ENCODE measurements around the gene CDK14.

The CDK14 gene

GRCh38 chr7:90708841-90709317, 112.8 kb downstream of the CDK14 start:
- Histone ChIP-seq H3K4me3 (ENCODE audit: low read depth in 1 of 5, low read length in 5 of 5) (no peak overlapping the region), H3K4me1 (ENCODE audit: control insufficient read depth in 5 of 5, insufficient read depth in 5 of 5, low read length in 5 of 5) (peaks cover 0 to 21% (median 14%) of the 10 kb centered on the region in 5 donors), H3K27ac (ENCODE audit: low read depth, low read length) (no peak overlapping the region), H3K27me3 (ENCODE audit: control insufficient read depth in 5 of 5, insufficient read depth in 4 of 5, low read length in 5 of 5) (no peaks in the 10 kb centered on the region), H3K36me3 (ENCODE audit: control insufficient read depth in 5 of 5, insufficient read depth in 5 of 5, low read length in 5 of 5) (no peaks in the 10 kb centered on the region), H3K9ac (ENCODE audit: low read length in 5 of 5) (no peak overlapping the region), H3K9me3 (ENCODE audit: control insufficient read depth in 5 of 5, low read length in 5 of 5) (no peaks in the 10 kb centered on the region)

- H3K4me1 ChIP-seq (ENCODE audit: control insufficient read depth in 5 of 5, insufficient read depth in 5 of 5, low read length in 5 of 5) = peaks cover 0 to 21% (median 14%) of the 10 kb centered on the region in 5 donors
- H3K36me3 ChIP-seq (ENCODE audit: control insufficient read depth in 5 of 5, insufficient read depth in 5 of 5, low read length in 5 of 5) = no peaks in the 10 kb centered on the region
Observed at GRCh38 chr7:90709501-90710465, 113.7 kb downstream of the CDK14 start.

GRCh38 chr7:90710466-90710850, 114.3 kb downstream of the CDK14 start:
- Histone ChIP-seq H3K9me3 (ENCODE audit: control insufficient read depth in 5 of 5, low read length in 5 of 5) (no peaks in the 10 kb centered on the region), H3K9ac (ENCODE audit: low read length in 5 of 5) (no peak overlapping the region), H3K27ac (ENCODE audit: low read depth, low read length) (no peak overlapping the region), H3K27me3 (ENCODE audit: control insufficient read depth in 5 of 5, insufficient read depth in 4 of 5, low read length in 5 of 5) (no peaks in the 10 kb centered on the region), H3K36me3 (ENCODE audit: control insufficient read depth in 5 of 5, insufficient read depth in 5 of 5, low read length in 5 of 5) (no peaks in the 10 kb centered on the region), H3K4me1 (ENCODE audit: control insufficient read depth in 5 of 5, insufficient read depth in 5 of 5, low read length in 5 of 5) (peaks cover 0 to 21% (median 14%) of the 10 kb centered on the region in 5 donors), H3K4me3 (ENCODE audit: low read depth in 1 of 5, low read length in 5 of 5) (no peak overlapping the region)

More at GRCh38 chr7:90709501-90710465, 113.7 kb downstream of the CDK14 start:
- Histone ChIP-seq H3K27ac (ENCODE audit: low read depth, low read length) (no peak overlapping the region), H3K4me3 (ENCODE audit: low read depth in 1 of 5, low read length in 5 of 5) (peak overlapping the region in 1 of 5 donors; percentile 43), H3K27me3 (ENCODE audit: control insufficient read depth in 5 of 5, insufficient read depth in 4 of 5, low read length in 5 of 5) (no peaks in the 10 kb centered on the region), H3K9ac (ENCODE audit: low read length in 5 of 5) (no peak overlapping the region), H3K9me3 (ENCODE audit: control insufficient read depth in 5 of 5, low read length in 5 of 5) (no peaks in the 10 kb centered on the region)

- Histone ChIP-seq H3K36me3 (ENCODE audit: control insufficient read depth in 5 of 5, insufficient read depth in 5 of 5, low read length in 5 of 5) (no peaks in the 10 kb centered on the region), H3K9me3 (ENCODE audit: control insufficient read depth in 5 of 5, low read length in 5 of 5) (no peaks in the 10 kb centered on the region), H3K4me1 (ENCODE audit: control insufficient read depth in 5 of 5, insufficient read depth in 5 of 5, low read length in 5 of 5) (peaks cover 0 to 27% (median 14%) of the 10 kb centered on the region in 5 donors), H3K27ac (ENCODE audit: low read depth, low read length) (no peak overlapping the region), H3K9ac (ENCODE audit: low read length in 5 of 5) (no peak overlapping the region), H3K27me3 (ENCODE audit: control insufficient read depth in 5 of 5, insufficient read depth in 4 of 5, low read length in 5 of 5) (no peaks in the 10 kb centered on the region), H3K4me3 (ENCODE audit: low read depth in 1 of 5, low read length in 5 of 5) (no peak overlapping the region)
Observed at GRCh38 chr7:90713628-90714027, 117.5 kb downstream of the CDK14 start.

- Histone ChIP-seq H3K27ac (ENCODE audit: low read depth, low read length) (no peak overlapping the region), H3K9me3 (ENCODE audit: control insufficient read depth in 5 of 5, low read length in 5 of 5) (no peaks in the 10 kb centered on the region), H3K36me3 (ENCODE audit: control insufficient read depth in 5 of 5, insufficient read depth in 5 of 5, low read length in 5 of 5) (no peaks in the 10 kb centered on the region), H3K4me1 (ENCODE audit: control insufficient read depth in 5 of 5, insufficient read depth in 5 of 5, low read length in 5 of 5) (peaks cover 0 to 13% (median 5%) of the 10 kb centered on the region in 5 donors), H3K27me3 (ENCODE audit: control insufficient read depth in 5 of 5, insufficient read depth in 4 of 5, low read length in 5 of 5) (no peaks in the 10 kb centered on the region), H3K9ac (ENCODE audit: low read length in 5 of 5) (no peak overlapping the region), H3K4me3 (ENCODE audit: low read depth in 1 of 5, low read length in 5 of 5) (no peak overlapping the region)
Observed at GRCh38 chr7:90715067-90715466, 118.9 kb downstream of the CDK14 start.

GRCh38 chr7:90717296-90718060, 121.4 kb downstream of the CDK14 start:
- no peaks in the 10 kb centered on the region for H3K9me3 ChIP-seq (ENCODE audit: control insufficient read depth in 5 of 5, low read length in 5 of 5)
- no peak overlapping the region for H3K27ac ChIP-seq (ENCODE audit: low read depth, low read length)
- H3K4me3 ChIP-seq (ENCODE audit: low read depth in 1 of 5, low read length in 5 of 5) = no peak overlapping the region
- H3K27me3 ChIP-seq (ENCODE audit: control insufficient read depth in 5 of 5, insufficient read depth in 4 of 5, low read length in 5 of 5) = no peaks in the 10 kb centered on the region
- H3K9ac ChIP-seq (ENCODE audit: low read length in 5 of 5) = no peak overlapping the region
- H3K36me3 ChIP-seq (ENCODE audit: control insufficient read depth in 5 of 5, insufficient read depth in 5 of 5, low read length in 5 of 5) = no peaks in the 10 kb centered on the region
- H3K4me1 ChIP-seq (ENCODE audit: control insufficient read depth in 5 of 5, insufficient read depth in 5 of 5, low read length in 5 of 5) = peaks cover 3 to 20% (median 10%) of the 10 kb centered on the region in 5 donors

GRCh38 chr7:90719155-90719554, 123.0 kb downstream of the CDK14 start:
- Histone ChIP-seq H3K4me1 (ENCODE audit: control insufficient read depth in 5 of 5, insufficient read depth in 5 of 5, low read length in 5 of 5) (peaks cover 3 to 20% (median 10%) of the 10 kb centered on the region in 5 donors), H3K4me3 (ENCODE audit: low read depth in 1 of 5, low read length in 5 of 5) (no peak overlapping the region), H3K9ac (ENCODE audit: low read length in 5 of 5) (no peak overlapping the region), H3K27me3 (ENCODE audit: control insufficient read depth in 5 of 5, insufficient read depth in 4 of 5, low read length in 5 of 5) (no peaks in the 10 kb centered on the region), H3K9me3 (ENCODE audit: control insufficient read depth in 5 of 5, low read length in 5 of 5) (no peaks in the 10 kb centered on the region), H3K27ac (ENCODE audit: low read depth, low read length) (no peak overlapping the region), H3K36me3 (ENCODE audit: control insufficient read depth in 5 of 5, insufficient read depth in 5 of 5, low read length in 5 of 5) (no peaks in the 10 kb centered on the region)

- Histone ChIP-seq H3K4me1 (ENCODE audit: control insufficient read depth in 5 of 5, insufficient read depth in 5 of 5, low read length in 5 of 5) (peaks cover 5 to 23% (median 10%) of the 10 kb centered on the region in 5 donors), H3K4me3 (ENCODE audit: low read depth in 1 of 5, low read length in 5 of 5) (peak overlapping the region in 1 of 5 donors; percentile 19), H3K27ac (ENCODE audit: low read depth, low read length) (peak overlapping the region; percentile 51), H3K36me3 (ENCODE audit: control insufficient read depth in 5 of 5, insufficient read depth in 5 of 5, low read length in 5 of 5) (no peaks in the 10 kb centered on the region), H3K9me3 (ENCODE audit: control insufficient read depth in 5 of 5, low read length in 5 of 5) (no peaks in the 10 kb centered on the region), H3K27me3 (ENCODE audit: control insufficient read depth in 5 of 5, insufficient read depth in 4 of 5, low read length in 5 of 5) (no peaks in the 10 kb centered on the region), H3K9ac (ENCODE audit: low read length in 5 of 5) (no peak overlapping the region)
Observed at GRCh38 chr7:90720984-90721760, 125.1 kb downstream of the CDK14 start.

- no peak overlapping the region for H3K4me3 ChIP-seq (ENCODE audit: low read depth in 1 of 5, low read length in 5 of 5)
- H3K36me3 ChIP-seq (ENCODE audit: control insufficient read depth in 5 of 5, insufficient read depth in 5 of 5, low read length in 5 of 5) = no peaks in the 10 kb centered on the region
- H3K4me1 ChIP-seq (ENCODE audit: control insufficient read depth in 5 of 5, insufficient read depth in 5 of 5, low read length in 5 of 5) = peaks cover 5 to 26% (median 16%) of the 10 kb centered on the region in 5 donors
- no peaks in the 10 kb centered on the region for H3K27me3 ChIP-seq (ENCODE audit: control insufficient read depth in 5 of 5, insufficient read depth in 4 of 5, low read length in 5 of 5)
- H3K27ac ChIP-seq (ENCODE audit: low read depth, low read length) = peak overlapping the region; percentile 51
- H3K9me3 ChIP-seq (ENCODE audit: control insufficient read depth in 5 of 5, low read length in 5 of 5) = no peaks in the 10 kb centered on the region
- H3K9ac ChIP-seq (ENCODE audit: low read length in 5 of 5) = no peak overlapping the region
Observed at GRCh38 chr7:90721869-90722431, 125.8 kb downstream of the CDK14 start.
